Anterior cingulate cortex (tissue), 58 donors: ENCODE data around the gene TCERG1L.
"Not testable (repeated sequence)": the region's sequence is repeated elsewhere in the genome, so short reads cannot be mapped to it uniquely, and the experiment has no call there.

Experiments used
- DNase-seq, 58 donors: peaks; one replicate each; lab custom pipeline; 2025; lab: John Stamatoyannopoulos, UW

TCERG1L gene

GRCh38 chr10:131176324-131176723 is 135.2 kb downstream of the TCERG1L start:
- DNase-seq, result not testable (repeated sequence)

GRCh38 chr10:131175891-131176290 is 135.6 kb downstream of the TCERG1L start:
- DNase-seq, result peak in 11 of 58 donors; percentile 9 to 53 (median 23)

GRCh38 chr10:131174651-131175540 is 136.6 kb downstream of the TCERG1L start:
- no peak for DNase-seq

- DNase-seq, result no peak
Measured at GRCh38 chr10:131174211-131174565, 137.3 kb downstream of the TCERG1L start.

- DNase-seq, result no peak
Measured at GRCh38 chr10:131173484-131174210, 137.9 kb downstream of the TCERG1L start.

GRCh38 chr10:131172433-131172832 is 139.1 kb downstream of the TCERG1L start:
- DNase-seq, result no peak

GRCh38 chr10:131169146-131169545 is 142.4 kb downstream of the TCERG1L start:
- DNase-seq, result no peak

- no peak for DNase-seq
Measured at GRCh38 chr10:131168238-131168875, 143.2 kb downstream of the TCERG1L start.

- peak in 1 of 58 donors; percentile 7 for DNase-seq
Measured at GRCh38 chr10:131167036-131167860, 144.3 kb downstream of the TCERG1L start.

GRCh38 chr10:131166486-131166885 is 145.0 kb downstream of the TCERG1L start:
- no peak for DNase-seq

- no peak for DNase-seq
Measured at GRCh38 chr10:131165092-131165491, 146.4 kb downstream of the TCERG1L start.

GRCh38 chr10:131162866-131163843 is 148.4 kb downstream of the TCERG1L start:
- no peak for DNase-seq

- DNase-seq, result no peak
Measured at GRCh38 chr10:131162211-131162610, 149.3 kb downstream of the TCERG1L start.

GRCh38 chr10:131161087-131161486 is 150.4 kb downstream of the TCERG1L start:
- DNase-seq, result no peak

- no peak for DNase-seq
Measured at GRCh38 chr10:131160219-131160875, 151.2 kb downstream of the TCERG1L start.

- DNase-seq, result no peak
Measured at GRCh38 chr10:131159771-131160170, 151.8 kb downstream of the TCERG1L start.

- no peak for DNase-seq
Measured at GRCh38 chr10:131158695-131159094, 152.8 kb downstream of the TCERG1L start.

- no peak for DNase-seq
Measured at GRCh38 chr10:131157899-131158298, 153.6 kb downstream of the TCERG1L start.

- DNase-seq, result no peak
Measured at GRCh38 chr10:131155876-131156230, 155.7 kb downstream of the TCERG1L start.
